Activated B cell treated with CpG ODN at 0.5 μM for 24 hours (primary cell): Measurements from ENCODE around the gene UGT1A10. TPM values are rescaled to one million over a fixed set of nuclear protein-coding genes. Genes with fewer than 3 reads are reported as not detected.

Experiments used
- total RNA-seq: library from RNA; stranded (reverse); gene quantifications from 2 replicates; pipeline ENCODE4 v1.2.3, GENCODE V29; 2022

The UGT1A10 gene
- total RNA-seq, 1 donor from 2014 or later: not detected

Other genes with a start within 250 kb of the UGT1A10 start
- 25.5 and 30.4 TPM in 2 replicates for gene USP40, start 69.7 kb upstream of the UGT1A10 start, total RNA-seq
- not detected in 2 replicates for gene UGT1A8, start 18.8 kb upstream of the UGT1A10 start, total RNA-seq
- gene UGT1A9, start 35.5 kb downstream of the UGT1A10 start, total RNA-seq: not detected in 2 replicates
- gene UGT1A7, start 45.5 kb downstream of the UGT1A10 start, total RNA-seq: not detected in 2 replicates
- gene UGT1A6, start 56.4 kb downstream of the UGT1A10 start, total RNA-seq: not detected in 2 replicates
- gene UGT1A5, start 76.5 kb downstream of the UGT1A10 start, total RNA-seq: not detected in 2 replicates
- not detected in 2 replicates for gene UGT1A4, start 82.3 kb downstream of the UGT1A10 start, total RNA-seq
- gene UGT1A3, start 92.6 kb downstream of the UGT1A10 start, total RNA-seq: not detected in 2 replicates
- not detected in 2 replicates for gene UGT1A1, start 123.8 kb downstream of the UGT1A10 start, total RNA-seq
- gene MROH2A, start 141.9 kb downstream of the UGT1A10 start, total RNA-seq: not detected in 2 replicates
- gene HJURP, start 218.1 kb downstream of the UGT1A10 start, total RNA-seq: 1.0 and 1.5 TPM in 2 replicates